ENCODE data around the gene FGF12.

DNA sequence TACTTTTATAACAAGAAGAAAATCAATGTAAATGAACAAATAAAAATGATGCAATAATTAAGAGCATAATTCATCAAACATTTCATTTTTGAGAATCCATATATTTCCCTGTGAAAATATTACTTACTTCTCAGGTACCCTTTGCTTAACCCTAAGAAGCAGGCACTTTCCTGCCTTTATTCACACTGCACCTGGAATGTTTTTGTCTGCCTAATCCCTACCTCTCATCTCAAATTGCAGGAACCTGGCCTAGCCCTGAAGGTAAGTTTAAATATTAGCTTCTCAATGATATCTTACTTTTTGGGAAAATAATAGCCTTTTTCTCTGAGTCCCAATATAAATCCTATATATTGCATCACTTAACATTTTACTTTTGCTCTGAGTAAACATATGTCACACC, 559.1 kb downstream of the FGF12 start:
- no peak for TF ChIP-seq EP300 (IDR thresholded peaks at IDR 0.05)
- TF ChIP-seq, protein P1, sequence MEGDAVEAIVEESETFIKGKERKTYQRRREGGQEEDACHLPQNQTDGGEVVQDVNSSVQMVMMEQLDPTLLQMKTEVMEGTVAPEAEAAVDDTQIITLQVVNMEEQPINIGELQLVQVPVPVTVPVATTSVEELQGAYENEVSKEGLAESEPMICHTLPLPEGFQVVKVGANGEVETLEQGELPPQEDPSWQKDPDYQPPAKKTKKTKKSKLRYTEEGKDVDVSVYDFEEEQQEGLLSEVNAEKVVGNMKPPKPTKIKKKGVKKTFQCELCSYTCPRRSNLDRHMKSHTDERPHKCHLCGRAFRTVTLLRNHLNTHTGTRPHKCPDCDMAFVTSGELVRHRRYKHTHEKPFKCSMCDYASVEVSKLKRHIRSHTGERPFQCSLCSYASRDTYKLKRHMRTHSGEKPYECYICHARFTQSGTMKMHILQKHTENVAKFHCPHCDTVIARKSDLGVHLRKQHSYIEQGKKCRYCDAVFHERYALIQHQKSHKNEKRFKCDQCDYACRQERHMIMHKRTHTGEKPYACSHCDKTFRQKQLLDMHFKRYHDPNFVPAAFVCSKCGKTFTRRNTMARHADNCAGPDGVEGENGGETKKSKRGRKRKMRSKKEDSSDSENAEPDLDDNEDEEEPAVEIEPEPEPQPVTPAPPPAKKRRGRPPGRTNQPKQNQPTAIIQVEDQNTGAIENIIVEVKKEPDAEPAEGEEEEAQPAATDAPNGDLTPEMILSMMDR (IDR thresholded peaks at IDR 0.05) = no peak
- TF ChIP-seq POLR2A (IDR thresholded peaks at IDR 0.05) = no peak

All from tibial nerve (tissue), 4 donors.